HG02884 (cell line): Measurements from ENCODE around the gene ARL4C.

ENCODE experiments used
- ATAC-seq: cut with Tn5 transposase; IDR thresholded peaks from one replicate; pipeline ENCODE4 v1.9.1; 2021; ENCODE audit warnings: mild to moderate bottlenecking, moderate library complexity; ENCODE audit not compliant: unreplicated experiment

Gene ARL4C

DNA sequence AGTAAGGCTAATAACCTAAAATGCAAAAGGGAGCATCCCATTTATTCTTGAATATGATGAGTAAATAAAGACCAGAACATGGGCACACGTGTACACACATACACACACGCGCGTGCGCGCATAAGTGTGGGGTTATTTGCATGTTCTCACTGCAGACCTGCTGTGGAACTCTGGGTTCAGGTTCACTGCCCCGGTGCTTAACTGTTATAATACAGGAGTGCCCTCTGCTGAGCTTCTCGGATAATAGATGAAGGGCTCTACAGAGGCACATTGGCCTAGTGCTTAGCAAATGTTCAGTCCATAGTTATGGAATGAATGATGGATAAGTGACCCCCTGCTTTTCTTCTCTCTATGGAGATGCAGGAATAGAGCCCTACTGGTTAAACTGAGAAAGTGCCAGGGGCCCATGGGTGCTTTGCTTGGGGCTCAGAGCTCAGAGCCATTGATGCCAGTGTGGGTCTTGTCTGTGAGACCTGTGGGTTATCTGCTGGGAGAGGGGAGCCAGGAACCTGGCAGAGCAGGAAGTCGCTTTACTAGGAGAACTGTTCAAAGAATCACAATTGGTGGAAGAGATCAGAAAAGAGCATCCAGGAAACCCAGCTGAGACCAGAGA, 3.6 kb upstream of the ARL4C start:
- peak; percentile 55 for ATAC-seq

DNA sequence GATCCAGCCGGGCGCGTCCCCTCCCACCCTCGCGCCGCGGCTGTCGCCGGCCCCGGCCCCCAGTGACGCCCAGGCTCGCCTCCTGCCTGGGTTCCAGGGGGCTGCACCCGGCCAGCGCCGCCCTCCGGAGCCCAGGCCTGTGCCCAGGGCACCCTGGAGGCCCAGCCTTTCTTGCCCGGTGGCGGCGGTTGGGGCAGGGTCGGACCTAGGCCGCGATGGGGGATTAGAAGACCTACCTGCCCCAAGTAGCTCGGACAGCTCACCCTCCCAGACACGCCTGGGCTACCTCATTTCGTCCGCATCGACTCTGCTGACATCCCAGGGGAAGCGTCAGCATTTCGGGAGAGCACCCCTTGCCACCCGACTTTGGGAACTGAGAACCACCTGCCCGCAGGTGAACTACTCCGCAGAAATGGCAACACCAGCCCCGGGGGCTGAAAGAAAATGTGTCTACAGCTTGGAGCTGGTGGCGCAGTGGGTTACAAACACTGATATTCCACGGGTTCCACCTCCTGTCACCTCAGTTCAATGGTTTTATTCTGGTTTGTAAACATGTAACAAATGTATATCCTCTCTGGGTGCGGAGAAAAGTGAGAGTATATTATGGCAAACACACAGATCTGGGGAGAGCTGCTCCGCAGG, 834 bp upstream of the ARL4C start:
- no peak for ATAC-seq

GRCh38 chr2:234496055-234496834, 636 bp downstream of the ARL4C start:
- ATAC-seq = peak; percentile 50

DNA sequence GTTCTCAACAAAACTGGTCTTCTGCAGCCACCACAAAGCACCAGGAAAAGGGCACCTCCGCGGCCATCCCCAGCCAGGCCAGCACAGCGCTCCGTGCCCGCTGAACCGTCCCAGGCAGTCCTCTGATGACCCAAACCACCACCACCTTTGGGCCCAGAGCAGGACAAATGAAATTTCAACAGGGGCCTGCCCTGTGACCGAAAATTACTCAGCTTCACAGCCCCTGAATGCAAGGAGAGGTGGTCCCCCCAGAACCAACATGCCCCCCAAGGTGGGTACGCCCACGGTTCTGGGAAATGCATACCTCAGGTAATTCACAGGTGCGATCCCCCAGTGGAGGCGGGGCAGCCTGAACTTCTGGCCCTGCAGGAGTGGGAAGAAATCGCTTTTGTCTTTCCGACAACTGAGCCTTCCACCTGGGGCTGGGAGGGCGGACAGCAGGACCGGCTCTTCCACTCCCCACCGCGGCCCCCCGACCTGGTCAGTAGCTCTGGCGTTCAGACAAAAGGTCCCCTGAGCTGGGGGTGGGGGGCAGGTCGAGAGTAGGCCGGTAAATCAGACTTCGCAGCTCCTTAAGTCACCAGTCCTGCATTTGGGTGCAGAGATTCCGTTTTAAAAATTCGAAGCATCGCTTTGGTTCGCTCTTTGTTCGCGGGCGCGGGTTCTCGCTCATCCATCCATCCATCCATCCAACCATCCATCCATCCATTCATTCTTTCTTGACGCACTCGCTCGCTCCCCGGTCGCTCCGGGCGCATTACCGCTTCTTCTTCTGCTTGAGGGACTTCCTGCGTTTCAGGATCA, 1.4 kb downstream of the ARL4C start:
- no peak for ATAC-seq

DNA sequence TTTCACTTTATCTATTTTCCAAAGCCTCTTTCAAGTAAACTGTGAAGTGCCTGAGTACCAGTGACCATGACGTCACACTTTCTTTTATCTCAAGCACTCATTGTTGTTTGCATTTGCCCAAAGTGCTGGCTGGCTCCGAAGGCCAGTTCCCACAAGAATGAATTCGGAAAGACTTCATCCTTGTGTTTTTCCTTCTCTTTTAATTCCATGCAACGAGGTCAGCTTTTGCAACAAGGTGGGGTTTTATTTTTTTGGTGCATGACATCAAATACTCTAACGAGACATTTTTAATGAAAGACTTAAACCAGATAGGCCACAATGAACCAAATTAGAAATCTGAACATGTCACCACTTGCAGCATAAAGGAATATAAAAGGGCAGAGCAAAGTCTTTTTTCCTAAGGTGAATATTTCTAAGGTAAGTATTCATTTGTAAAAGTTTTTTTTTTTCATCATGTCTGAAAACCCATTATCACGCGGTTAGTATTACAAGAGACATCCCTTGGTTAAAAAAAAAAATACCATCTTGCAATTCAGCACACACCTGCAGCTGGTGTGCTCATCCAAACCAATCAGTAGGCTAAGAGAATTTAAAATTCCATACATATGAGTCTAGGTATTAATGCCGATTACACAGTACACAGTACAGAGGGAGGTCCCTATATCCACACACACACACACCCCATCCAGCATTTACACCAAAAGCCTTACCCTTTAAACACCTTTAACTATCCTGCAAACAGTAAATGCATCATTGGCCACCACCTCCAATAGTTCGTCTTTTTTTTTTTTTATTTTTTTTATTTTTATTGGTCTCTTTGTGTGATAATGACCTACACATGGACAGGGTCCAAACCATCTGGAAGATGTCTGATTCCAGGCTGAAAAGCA, 2.3 kb downstream of the ARL4C start:
- no peak for ATAC-seq

- no peak for ATAC-seq
Measured at GRCh38 chr2:234493796-234494195, 3.1 kb downstream of the ARL4C start.

- no peak for ATAC-seq
Measured at GRCh38 chr2:234492717-234493485, 4.0 kb downstream of the ARL4C start.

DNA sequence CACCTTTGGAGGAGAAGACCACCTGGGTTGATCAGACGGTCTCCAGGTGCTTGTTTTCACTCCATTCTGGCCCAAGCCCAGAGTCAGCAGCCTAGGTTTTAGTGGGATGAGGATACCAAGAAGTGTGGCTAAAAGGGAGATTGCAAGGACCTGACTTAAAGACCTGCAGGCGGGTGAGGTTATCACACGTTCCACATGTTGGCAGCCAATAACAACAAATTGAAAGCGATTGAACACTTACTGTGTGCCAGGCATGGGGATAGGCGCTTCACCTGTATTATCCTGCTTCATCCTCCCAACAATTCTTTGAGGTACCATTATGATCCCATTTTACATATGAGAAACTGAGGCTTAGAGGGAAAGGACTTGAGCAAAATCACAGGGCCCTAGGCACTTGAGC, 5.0 kb downstream of the ARL4C start:
- no peak for ATAC-seq

DNA sequence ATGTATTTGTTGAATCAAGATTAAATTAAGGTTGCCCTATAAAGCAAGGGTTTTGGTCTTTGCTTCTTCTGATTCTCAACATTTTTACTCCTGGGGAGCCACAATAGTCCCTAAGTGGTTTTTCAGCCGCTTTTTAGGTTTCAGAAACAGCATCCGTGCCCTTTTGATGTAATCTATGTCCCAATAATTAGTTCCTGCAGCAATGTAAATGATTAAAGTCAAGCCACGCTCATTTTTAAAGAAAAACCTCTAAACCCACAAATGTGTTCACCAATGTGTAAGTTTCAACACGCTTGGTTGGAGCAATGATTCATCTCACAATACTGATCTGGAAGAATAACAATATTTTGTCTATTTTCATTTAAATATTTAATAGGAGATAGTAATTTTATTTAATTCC, 5.6 kb downstream of the ARL4C start:
- ATAC-seq = no peak

DNA sequence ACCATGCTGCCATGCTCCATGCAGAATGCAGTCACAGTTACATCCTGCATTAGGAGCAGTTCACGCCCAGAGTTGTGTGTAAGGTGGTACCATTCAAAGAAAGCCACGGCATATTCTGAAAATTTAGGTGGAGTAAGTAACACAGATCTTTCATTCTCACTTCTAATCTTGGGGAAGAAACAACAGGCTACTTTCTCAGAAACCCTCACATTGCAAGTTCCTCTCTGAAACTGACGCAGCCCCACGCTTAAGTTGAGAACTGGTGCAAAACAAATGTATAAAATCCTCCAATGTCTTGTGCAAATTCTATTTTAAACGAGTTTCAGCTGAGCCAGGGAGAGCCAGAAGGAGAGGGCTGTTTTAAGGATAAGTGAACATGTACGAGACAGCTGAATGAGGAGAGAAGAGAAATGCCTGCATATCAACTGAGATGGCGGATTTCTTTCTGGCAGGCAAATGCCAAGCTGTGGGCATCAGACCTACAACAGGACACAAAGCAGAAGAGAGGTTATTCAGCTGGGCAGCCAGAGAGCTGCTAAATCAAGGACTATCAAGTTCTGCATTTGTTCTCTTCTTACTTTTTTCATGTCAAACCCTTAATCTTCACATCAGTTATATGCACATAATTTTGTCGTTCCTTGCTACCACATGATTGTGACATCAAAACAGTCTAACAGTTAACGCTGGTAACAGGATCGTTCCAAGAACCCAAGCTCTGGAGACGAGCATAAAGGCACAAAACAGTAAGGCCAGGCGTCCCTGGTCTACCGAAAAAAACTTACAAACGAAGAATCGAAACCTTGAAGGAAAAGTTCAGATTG, 6.4 kb downstream of the ARL4C start:
- ATAC-seq = no peak

- ATAC-seq = peak; percentile 63
Measured at GRCh38 chr2:234488913-234489451, 7.9 kb downstream of the ARL4C start.

DNA sequence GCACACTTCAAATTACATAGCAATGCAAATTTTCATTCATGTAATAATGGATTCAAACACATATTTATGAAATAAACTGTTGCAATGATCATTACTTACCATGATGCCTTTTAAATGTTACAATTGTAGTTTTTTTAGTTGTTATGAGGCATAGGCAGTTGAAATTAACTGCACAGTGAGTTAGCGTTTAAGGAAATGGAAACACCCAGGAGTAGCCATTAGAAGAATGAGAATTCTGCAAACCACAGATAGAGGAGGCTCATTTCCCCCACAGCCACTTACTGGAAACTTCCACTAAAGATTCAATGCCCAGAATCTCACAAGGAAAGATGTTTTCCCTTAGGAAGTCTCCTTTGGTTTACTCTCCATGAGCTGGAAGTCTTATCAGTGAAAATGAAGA, 8.4 kb downstream of the ARL4C start:
- ATAC-seq = no peak

GRCh38 chr2:234487356-234487755, 9.5 kb downstream of the ARL4C start:
- ATAC-seq = no peak

DNA sequence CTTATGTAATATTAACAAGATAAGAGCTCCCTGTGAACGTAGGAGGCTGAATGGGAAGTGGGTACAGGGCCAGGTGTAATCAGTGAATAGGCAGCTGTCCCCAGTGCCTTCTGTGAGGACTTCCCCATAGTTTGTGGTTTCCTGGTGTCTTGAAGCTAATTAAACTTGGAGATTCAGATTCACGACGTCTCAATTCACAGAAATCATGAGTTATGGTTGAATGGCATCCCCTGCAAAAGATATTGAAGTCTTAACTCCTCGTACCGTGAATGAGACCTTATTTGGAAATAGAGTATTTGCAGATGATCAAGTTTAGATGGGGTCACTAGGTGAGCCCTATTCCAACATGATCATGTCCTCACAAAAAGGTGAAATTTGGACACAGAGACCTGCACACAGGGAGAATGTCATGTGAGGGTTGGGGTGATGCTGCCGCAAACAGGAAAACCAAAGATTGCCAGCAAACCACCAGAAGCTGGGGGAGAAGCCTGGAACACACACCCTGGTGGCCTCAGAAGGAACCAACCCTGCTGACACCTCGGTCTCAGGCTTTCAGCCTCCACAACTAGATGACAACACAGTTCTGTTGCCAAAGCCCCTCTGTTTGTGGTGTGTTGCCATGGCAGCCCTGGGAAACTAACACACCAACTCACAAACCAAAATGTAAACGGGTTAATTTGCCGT, 13.2 kb downstream of the ARL4C start:
- ATAC-seq = no peak

DNA sequence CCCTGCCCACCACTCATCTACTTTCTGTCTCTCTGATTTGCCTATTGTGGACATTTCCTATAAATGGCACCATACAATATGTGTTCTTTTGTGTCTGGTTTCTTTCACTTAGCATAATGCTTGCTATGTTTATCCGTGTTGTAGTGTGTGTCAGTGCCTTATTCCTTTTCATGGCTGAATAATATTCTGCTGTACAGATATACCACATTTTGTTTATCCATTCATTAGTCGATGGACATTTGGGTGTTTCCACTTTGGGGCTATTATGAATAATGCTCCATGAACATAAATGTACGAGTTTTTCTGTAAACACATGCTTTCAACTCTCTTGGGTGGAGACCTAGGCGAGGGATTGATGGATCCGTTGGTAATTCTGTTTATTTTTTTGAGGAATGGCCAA, 15.6 kb downstream of the ARL4C start:
- no peak for ATAC-seq

DNA sequence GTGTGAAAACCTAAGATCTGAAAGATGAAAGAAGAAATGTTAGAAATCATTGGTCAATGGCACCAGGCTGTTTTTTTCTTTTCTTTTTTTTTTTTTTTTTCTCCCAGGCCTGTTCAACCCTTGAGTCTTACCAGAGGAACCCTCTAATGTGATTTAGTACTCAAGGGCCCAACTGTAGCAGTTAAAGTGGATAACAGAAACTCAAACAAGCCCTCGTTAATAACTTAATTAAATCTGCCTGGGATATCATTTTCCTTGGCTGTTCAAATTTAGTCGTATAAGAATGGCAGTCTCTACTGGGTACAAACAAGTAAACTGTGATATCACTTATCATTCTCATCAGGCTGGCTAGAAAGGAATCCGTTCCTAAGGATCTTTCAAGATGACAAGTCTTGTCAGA, 16.5 kb downstream of the ARL4C start:
- ATAC-seq = no peak

DNA sequence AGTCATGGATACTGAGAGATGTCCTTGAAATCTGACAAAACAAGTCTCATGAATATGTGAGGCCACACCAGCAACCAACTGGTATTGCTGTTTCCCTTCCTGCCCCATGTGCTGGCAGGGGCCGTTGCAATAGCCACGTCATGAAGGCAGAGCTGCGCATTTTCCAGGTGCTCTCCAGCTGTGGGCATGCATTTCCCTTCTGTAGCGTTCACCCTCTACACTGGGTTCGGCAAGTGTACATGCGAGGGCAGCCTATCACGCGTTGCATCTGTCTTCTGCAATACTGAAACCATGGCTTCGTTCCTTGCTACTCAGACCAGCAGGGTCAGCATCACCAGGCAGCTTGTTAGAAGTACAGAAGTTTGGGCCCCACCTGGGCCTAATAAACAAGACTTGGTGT, 17.4 kb downstream of the ARL4C start:
- ATAC-seq = no peak
